PC-3 (cell line): ENCODE measurements around the gene MAP1LC3A.

Experiments
- EZH2 ChIP-seq: fragments of 300-600 bp; sonication (generic); IDR thresholded peaks from one replicate; pipeline ENCODE4 v1.6.1; 2017; ENCODE audit warnings: antibody characterized with exemption, mild to moderate bottlenecking, low read length; ENCODE audit not compliant: unreplicated experiment
- EZH2phosphoT487 ChIP-seq: fragments of 300-600 bp; sonication (generic); IDR thresholded peaks from 2 replicates; pipeline ENCODE4 v1.6.1; 2018; ENCODE audit warnings: mild to moderate bottlenecking, antibody characterized with exemption, low read length, borderline replicate concordance
- TF ChIP-seq, protein P1 (sequence below): fragments of 300-600 bp; sonication (generic); conservative IDR thresholded peaks from 2 replicates; pipeline ENCODE4 v1.5.1; 2017; ENCODE audit warnings: antibody characterized with exemption, low read depth, mild to moderate bottlenecking, low read length

DNA sequence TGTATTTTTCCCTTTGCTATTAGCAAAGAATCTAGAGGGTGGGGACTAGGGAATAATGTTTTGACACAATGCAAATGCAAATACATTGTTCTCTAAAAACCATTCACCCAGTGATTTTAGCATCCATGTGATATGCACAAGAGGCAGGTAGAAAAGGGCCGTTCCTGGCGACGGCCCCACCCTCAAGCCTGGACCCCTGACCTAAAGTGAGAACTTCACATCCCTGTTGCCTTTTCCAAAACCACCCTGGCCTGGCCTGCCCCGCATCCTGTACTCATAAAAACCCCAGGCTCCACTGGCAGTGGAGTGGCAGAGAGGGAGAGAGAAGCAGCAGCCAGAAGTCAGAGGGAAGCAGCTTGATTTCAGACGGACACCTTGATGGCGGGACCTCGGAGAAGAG lies 48.5 kb downstream of the MAP1LC3A start:
- TF ChIP-seq, protein P1, sequence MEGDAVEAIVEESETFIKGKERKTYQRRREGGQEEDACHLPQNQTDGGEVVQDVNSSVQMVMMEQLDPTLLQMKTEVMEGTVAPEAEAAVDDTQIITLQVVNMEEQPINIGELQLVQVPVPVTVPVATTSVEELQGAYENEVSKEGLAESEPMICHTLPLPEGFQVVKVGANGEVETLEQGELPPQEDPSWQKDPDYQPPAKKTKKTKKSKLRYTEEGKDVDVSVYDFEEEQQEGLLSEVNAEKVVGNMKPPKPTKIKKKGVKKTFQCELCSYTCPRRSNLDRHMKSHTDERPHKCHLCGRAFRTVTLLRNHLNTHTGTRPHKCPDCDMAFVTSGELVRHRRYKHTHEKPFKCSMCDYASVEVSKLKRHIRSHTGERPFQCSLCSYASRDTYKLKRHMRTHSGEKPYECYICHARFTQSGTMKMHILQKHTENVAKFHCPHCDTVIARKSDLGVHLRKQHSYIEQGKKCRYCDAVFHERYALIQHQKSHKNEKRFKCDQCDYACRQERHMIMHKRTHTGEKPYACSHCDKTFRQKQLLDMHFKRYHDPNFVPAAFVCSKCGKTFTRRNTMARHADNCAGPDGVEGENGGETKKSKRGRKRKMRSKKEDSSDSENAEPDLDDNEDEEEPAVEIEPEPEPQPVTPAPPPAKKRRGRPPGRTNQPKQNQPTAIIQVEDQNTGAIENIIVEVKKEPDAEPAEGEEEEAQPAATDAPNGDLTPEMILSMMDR: no peak
- TF ChIP-seq EZH2: no peak
- no peak for TF ChIP-seq EZH2phosphoT487
